Measurements from ENCODE around the gene CLEC1A. TPM values are rescaled to one million over a fixed set of nuclear protein-coding genes. Genes with fewer than 3 reads are reported as not detected.
"Not testable (repeated sequence)": the region's sequence is repeated elsewhere in the genome, so short reads cannot be mapped to it uniquely, and the experiment has no call there.

CLEC1A gene
- total RNA-seq, 1 experiment from 2014 or later, result 0.41 TPM

- BruUV-seq (replicated peaks), result no TSS peak
- ATAC-seq (no peak), DNase-seq (ENCODE audit: low read depth, low spot score) (no peak)
- H3K27ac ChIP-seq (ENCODE audit: low read length), result no peak overlapping the region
- no peaks in the 10 kb centered on the region for H3K27me3 ChIP-seq (ENCODE audit: control insufficient read depth, insufficient read depth, low read length)
- CTCF ChIA-PET, result no interaction called here
- no peaks in the 10 kb centered on the region for H3K9me3 ChIP-seq (ENCODE audit: control insufficient read depth, insufficient read depth, low read depth, low read length)
- in situ Hi-C loops (cut with HindIII; ENCODE audit: low pct_unique_long_range_greater_than_20kb, low sequenced_read_pairs) (no loop called here), intact Hi-C loops (cut with micrococcal nuclease; ENCODE audit: unreplicated experiment) (no loop called here)
- POLR2A ChIA-PET, result no interaction called here
- H3K4me3 ChIP-seq (ENCODE audit: low read depth in 2 of 2, low read length in 2 of 2), result no peak overlapping the region
- no peak for TF ChIP-seq SIN3A (IDR thresholded peaks at IDR 0.05; ENCODE audit: borderline replicate concordance, insufficient read depth, low read depth, low read length)
- no peak for TF ChIP-seq TCF7L2 (IDR thresholded peaks at IDR 0.05; ENCODE audit: low read depth, low read length)
- TF ChIP-seq CTCF (IDR thresholded peaks at IDR 0.05), result no peak
- TF ChIP-seq REST (IDR thresholded peaks at IDR 0.05; ENCODE audit: insufficient read depth in 1 of 2, low read depth in 2 of 2, low read length in 1 of 2), result no peak
- TF ChIP-seq POLR2AphosphoS5 (IDR thresholded peaks at IDR 0.05; ENCODE audit: low read depth, low read length), result no peak
- H3K36me3 ChIP-seq (ENCODE audit: control insufficient read depth, insufficient read depth, low read length), result no peaks in the 10 kb centered on the region
- no peaks in the 10 kb centered on the region for H3K4me1 ChIP-seq (ENCODE audit: control insufficient read depth, insufficient read depth, low read length)
These were observed 71.1 kb downstream of the CLEC1A start for GRCh38 chr12:10027721-10028120.

GRCh38 chr12:10027311-10027710 lies 71.5 kb downstream of the CLEC1A start:
- TF ChIP-seq REST (IDR thresholded peaks at IDR 0.05; ENCODE audit: insufficient read depth in 1 of 2, low read depth in 2 of 2, low read length in 1 of 2), result no peak
- TF ChIP-seq SIN3A (IDR thresholded peaks at IDR 0.05; ENCODE audit: borderline replicate concordance, insufficient read depth, low read depth, low read length), result no peak
- TF ChIP-seq POLR2AphosphoS5 (IDR thresholded peaks at IDR 0.05; ENCODE audit: low read depth, low read length), result no peak
- DNase-seq (ENCODE audit: low read depth, low spot score), result no peak
- Histone ChIP-seq H3K9me3 (ENCODE audit: control insufficient read depth, insufficient read depth, low read depth, low read length) (no peaks in the 10 kb centered on the region), H3K4me1 (ENCODE audit: control insufficient read depth, insufficient read depth, low read length) (no peaks in the 10 kb centered on the region), H3K27ac (ENCODE audit: low read length) (no peak overlapping the region), H3K27me3 (ENCODE audit: control insufficient read depth, insufficient read depth, low read length) (no peaks in the 10 kb centered on the region), H3K4me3 (ENCODE audit: low read depth in 2 of 2, low read length in 2 of 2) (no peak overlapping the region), H3K36me3 (ENCODE audit: control insufficient read depth, insufficient read depth, low read length) (no peaks in the 10 kb centered on the region)
- ChIA-PET CTCF (no interaction called here), POLR2A (no interaction called here)
- no TSS peak for BruUV-seq (replicated peaks)
- intact Hi-C loops (cut with micrococcal nuclease; ENCODE audit: unreplicated experiment) (no loop called here), in situ Hi-C loops (cut with HindIII; ENCODE audit: low pct_unique_long_range_greater_than_20kb, low sequenced_read_pairs) (no loop called here)
- no peak for ATAC-seq

GRCh38 chr12:10026666-10027065 lies 72.1 kb downstream of the CLEC1A start:
- H3K36me3 ChIP-seq (ENCODE audit: control insufficient read depth, insufficient read depth, low read length); H3K9me3 ChIP-seq (ENCODE audit: control insufficient read depth, insufficient read depth, low read depth, low read length); POLR2A ChIA-PET; H3K4me1 ChIP-seq (ENCODE audit: control insufficient read depth, insufficient read depth, low read length); H3K4me3 ChIP-seq (ENCODE audit: low read depth in 2 of 2, low read length in 2 of 2); BruUV-seq (replicated peaks); CTCF ChIA-PET; H3K27me3 ChIP-seq (ENCODE audit: control insufficient read depth, insufficient read depth, low read length); DNase-seq (ENCODE audit: low read depth, low spot score); ATAC-seq; in situ Hi-C loops (cut with HindIII; ENCODE audit: low pct_unique_long_range_greater_than_20kb, low sequenced_read_pairs); intact Hi-C loops (cut with micrococcal nuclease; ENCODE audit: unreplicated experiment); H3K27ac ChIP-seq (ENCODE audit: low read length): not testable (repeated sequence)
